IPS-15b (cell line): ENCODE measurements around the gene FGD1.
A peak's percentile ranks its signal among the peaks of the same experiment; 100 is the strongest.
"Not testable (repeated sequence)": the region's sequence is repeated elsewhere in the genome, so short reads cannot be mapped to it uniquely, and the experiment has no call there.

ENCODE experiments used
- H3K27me3 ChIP-seq: one replicate; pipeline ENCODE4 v1.6.1; 2013; ENCODE audit warnings: low read length; ENCODE audit not compliant: control insufficient read depth, insufficient read depth
- H3K36me3 ChIP-seq: one replicate; pipeline ENCODE4 v1.6.1; 2013; ENCODE audit warnings: low read length; ENCODE audit not compliant: control insufficient read depth, insufficient read depth
- H3K4me1 ChIP-seq: one replicate; pipeline ENCODE4 v1.6.1; 2013; ENCODE audit warnings: mild to moderate bottlenecking, low read length; ENCODE audit not compliant: control insufficient read depth, insufficient read depth
- H3K4me3 ChIP-seq: one replicate; pipeline ENCODE4 v1.5.1; 2013; ENCODE audit warnings: low read depth, low read length
- H3K9ac ChIP-seq: one replicate; pipeline ENCODE4 v1.6.1; 2013; ENCODE audit warnings: low read depth, mild to moderate bottlenecking, low read length
- H3K9me3 ChIP-seq: one replicate; pipeline ENCODE4 v1.6.1; 2013; ENCODE audit warnings: mild to moderate bottlenecking, low read length; ENCODE audit not compliant: control insufficient read depth, insufficient read depth

FGD1 gene

DNA sequence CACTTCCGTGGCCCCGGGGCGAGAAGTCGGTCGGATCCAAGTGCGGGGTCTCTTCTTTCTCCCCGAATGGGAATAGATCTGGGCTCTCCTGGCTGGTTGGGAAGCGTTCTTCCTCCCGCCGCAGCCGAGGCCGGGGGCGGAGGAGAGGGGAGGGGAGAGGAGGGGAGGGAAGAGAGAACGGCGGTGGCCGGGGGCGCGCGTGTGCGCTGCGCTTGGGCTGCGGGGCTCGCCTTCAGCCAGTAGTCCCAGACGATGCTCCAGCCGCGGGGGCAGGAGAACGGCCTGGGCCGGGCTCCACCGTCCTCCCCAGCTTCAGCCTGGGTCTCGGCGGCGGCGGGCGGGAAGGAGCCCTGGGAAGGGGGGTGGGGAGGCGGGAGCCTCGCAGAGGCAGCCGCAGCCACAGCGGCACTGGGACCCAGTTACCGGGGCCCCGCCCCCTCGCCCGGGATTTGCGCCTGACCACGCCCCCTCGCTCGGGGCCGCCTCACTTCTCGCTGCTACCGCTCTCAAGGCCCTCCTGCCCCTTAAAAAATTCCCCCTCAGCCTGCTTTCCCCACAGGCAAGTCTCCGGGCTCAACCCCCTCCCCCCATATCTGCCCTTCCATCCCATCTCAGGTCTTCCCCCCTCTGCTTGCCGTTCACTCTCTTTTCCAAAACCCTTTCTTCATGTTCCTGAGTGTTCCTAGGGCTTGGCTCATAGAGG, at the start of gene FGD1:
FGD1 (minus strand) TSS at position 421 of the 703 bp plus-strand sequence. CDS start 802 bp downstream, outside the sequence.
- H3K4me1 ChIP-seq: peaks cover 5% of the 10 kb centered on the region
- peak within 1 kb of the TSS; percentile 67 for H3K4me3 ChIP-seq
- H3K36me3 ChIP-seq: no peaks in the 10 kb centered on the region
- H3K9ac ChIP-seq: peak within 1 kb of the TSS; percentile 54
- no peaks in the 10 kb centered on the region for H3K9me3 ChIP-seq
- no peaks in the 10 kb centered on the region for H3K27me3 ChIP-seq

DNA sequence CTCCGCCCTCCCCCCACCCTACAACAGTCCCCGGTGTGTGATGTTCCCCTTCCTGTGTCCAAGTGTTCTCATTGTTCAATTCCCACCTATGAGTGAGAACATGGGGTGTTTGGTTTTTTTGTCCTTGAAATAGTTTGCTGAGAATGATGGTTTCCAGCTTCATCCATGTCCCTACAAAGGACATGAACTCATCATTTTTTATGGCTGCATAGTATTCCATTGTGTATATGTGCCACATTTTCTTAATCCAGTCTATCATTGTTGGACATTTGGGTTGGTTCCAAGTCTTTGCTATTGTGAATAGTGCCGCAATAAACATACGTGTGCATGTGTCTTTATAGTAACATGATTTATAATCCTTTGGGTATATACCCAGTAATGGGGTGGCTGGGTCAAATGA, 46.2 kb upstream of the FGD1 start:
- H3K4me1 ChIP-seq, H3K4me3 ChIP-seq, H3K9ac ChIP-seq, H3K9me3 ChIP-seq, H3K27me3 ChIP-seq: not testable (repeated sequence)
- H3K36me3 ChIP-seq: peaks cover 32% of the 10 kb centered on the region

DNA sequence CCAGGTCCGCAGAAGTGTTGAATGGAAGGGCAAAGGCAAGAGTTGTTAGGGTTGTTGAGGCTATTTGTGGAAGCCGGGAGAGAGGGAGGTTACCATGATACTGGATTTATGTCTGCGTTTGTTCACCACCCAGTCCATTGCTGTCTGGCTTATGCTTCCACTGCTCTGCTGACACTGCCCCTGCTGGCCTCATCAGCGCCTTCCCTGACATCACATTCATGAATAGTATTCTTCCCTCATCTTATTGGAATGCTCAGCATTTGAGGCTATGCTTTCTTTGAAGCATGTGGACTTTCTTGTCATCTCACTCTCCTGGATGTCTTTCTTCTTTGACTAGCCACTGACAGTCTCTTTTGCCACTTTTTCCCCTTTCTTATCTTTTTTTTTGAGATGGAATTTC, 44.3 kb upstream of the FGD1 start:
- H3K27me3 ChIP-seq: no peaks in the 10 kb centered on the region
- peaks cover 30% of the 10 kb centered on the region for H3K36me3 ChIP-seq
- H3K4me1 ChIP-seq: no peaks in the 10 kb centered on the region
- H3K4me3 ChIP-seq: no peak overlapping the region
- no peak overlapping the region for H3K9ac ChIP-seq
- peaks cover 4% of the 10 kb centered on the region for H3K9me3 ChIP-seq

DNA sequence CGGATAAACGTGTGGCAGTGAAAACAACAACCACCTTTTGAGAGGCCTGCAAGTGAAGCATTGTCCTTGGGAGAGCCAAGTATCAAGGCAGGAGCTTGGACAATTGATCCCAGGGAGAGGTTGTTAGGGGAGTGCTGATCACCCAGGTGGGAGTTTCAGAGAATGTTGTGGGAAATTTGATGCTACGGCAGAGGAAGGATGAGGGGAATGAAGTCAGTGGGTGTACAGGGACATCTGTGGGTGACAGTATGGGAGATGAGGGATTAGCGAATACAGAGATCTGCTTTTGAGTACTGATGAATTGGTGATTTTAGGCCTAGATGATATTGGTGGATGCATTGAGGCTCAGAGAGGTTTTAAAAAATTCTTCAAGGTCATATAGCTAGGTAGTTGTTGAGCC, 38.2 kb upstream of the FGD1 start:
- H3K27me3 ChIP-seq: no peaks in the 10 kb centered on the region
- H3K4me1 ChIP-seq: no peaks in the 10 kb centered on the region
- no peak overlapping the region for H3K4me3 ChIP-seq
- H3K9me3 ChIP-seq: peaks cover 4% of the 10 kb centered on the region
- no peak overlapping the region for H3K9ac ChIP-seq
- H3K36me3 ChIP-seq: peaks cover 16% of the 10 kb centered on the region

DNA sequence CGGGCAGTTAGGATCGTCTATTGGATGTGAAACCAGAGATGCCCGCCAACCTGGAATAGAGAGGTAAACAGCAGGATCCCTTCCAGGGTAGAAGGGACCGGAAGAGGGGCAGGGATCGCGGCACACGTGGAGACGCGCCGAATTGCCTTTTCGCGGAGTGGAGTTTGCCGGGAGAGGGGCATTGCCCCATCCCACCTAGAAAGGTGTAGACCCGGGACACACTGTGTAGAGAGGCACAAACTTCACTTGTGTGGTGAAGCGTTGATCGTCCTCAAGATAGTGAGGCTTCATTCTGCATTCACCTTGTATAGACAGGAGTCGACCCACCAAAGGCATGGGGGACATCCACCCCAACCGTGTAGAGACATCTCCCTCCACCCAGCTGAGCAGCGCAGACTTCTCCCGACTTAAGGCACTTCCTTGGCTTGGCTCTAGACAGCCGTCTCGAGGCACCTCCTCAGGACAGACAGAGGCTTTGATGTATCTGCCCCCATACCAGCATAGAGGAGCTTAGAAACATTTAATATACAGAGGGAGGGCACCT, 34.4 kb upstream of the FGD1 start:
- peak overlapping the region; percentile 88 for H3K9ac ChIP-seq
- peaks cover 14% of the 10 kb centered on the region for H3K36me3 ChIP-seq
- no peaks in the 10 kb centered on the region for H3K4me1 ChIP-seq
- no peaks in the 10 kb centered on the region for H3K9me3 ChIP-seq
- H3K4me3 ChIP-seq: peak overlapping the region; percentile 74
- no peaks in the 10 kb centered on the region for H3K27me3 ChIP-seq

DNA sequence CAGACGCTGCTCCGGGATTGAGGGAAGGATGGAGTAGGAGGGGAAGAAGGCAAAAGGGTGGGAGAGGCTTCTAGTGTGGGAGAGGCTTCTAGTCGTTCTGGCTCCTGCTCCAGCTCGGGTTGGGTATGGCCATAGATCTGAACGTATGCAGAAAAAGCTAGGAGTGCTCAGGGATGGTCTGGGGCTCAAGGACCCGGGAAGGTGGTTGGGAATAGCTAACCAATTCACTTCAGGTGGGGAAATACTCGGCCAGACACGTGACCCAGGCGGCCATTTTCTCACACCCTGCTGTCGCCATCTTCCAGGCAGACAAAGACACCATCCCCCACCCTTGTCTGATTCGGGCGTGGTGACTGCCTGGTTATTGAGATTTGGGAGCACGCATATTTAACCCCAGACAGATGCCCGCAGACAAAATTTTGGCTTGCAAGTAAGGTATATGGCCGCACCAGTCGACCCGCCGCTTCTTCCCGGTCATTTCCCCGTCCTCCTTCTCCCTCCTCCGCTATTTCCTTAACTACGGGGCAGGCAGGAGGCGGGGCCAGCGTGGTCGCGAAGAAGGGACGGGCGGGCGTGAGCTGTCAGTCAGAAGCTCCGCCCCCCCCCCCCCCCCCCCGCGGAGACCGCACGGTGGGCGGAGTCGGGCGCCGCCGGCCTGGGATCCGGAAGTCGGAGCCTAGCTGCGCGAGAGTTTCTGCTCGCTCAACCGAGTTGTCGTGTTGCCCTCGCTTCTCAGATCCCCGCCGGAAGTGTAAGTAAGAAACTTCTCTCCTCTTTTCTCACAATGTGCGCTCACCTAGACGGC, 33.7 kb upstream of the FGD1 start, which contains the start of gene GNL3L:
GNL3L (plus strand) TSS at position 668 of the 805 bp plus-strand sequence. CDS start 2,348 bp downstream, outside the sequence.
- H3K27me3 ChIP-seq: no peaks in the 10 kb centered on the region
- H3K4me1 ChIP-seq: no peaks in the 10 kb centered on the region
- H3K4me3 ChIP-seq: peak within 1 kb of the TSS; percentile 74
- H3K9me3 ChIP-seq: no peaks in the 10 kb centered on the region
- H3K9ac ChIP-seq: peak within 1 kb of the TSS; percentile 88
- H3K36me3 ChIP-seq: peaks cover 14% of the 10 kb centered on the region

DNA sequence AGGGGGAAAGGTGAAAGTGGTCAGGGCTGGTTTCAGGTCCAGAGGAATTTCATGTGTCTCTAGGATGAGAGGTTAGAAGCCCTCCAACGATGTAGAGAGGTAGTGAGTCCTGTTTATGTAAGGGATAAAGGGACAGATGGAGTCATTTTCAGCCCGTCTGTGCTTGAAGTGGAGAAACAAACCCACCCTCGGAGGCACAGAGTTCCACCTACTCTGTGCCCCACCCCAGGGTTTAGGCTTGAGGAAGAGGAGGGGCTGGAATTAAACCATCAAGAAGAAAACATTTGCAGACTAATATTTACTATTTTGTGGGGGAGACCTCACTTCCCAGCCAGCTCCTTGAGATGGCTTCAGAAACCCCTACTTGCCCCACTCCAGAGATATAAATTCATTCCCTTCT, 33.1 kb upstream of the FGD1 start:
- Histone ChIP-seq H3K4me3 (peak overlapping the region; percentile 63), H3K36me3 (peaks cover 14% of the 10 kb centered on the region), H3K27me3 (no peaks in the 10 kb centered on the region), H3K9ac (peak overlapping the region; percentile 60), H3K9me3 (no peaks in the 10 kb centered on the region), H3K4me1 (no peaks in the 10 kb centered on the region)

DNA sequence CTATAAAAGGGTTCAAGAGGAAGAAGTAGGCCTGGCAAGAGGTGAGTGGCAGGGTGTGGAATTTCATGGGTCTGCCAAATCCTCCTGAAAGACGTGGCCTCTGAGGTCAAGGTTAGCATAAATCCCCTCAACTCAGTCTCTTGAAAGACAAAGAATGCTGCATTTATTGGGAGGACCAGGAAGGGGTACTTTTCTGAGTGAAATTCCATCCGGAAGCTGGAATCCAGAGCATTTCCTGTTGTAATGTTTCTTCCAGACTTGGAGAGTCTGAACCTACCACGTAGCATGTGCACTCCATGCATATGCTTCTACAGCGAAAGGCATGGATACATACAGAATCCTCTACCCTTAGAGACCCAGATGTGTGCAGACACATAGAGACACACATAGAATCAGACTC, 13.4 kb upstream of the FGD1 start:
- no peaks in the 10 kb centered on the region for H3K27me3 ChIP-seq

DNA sequence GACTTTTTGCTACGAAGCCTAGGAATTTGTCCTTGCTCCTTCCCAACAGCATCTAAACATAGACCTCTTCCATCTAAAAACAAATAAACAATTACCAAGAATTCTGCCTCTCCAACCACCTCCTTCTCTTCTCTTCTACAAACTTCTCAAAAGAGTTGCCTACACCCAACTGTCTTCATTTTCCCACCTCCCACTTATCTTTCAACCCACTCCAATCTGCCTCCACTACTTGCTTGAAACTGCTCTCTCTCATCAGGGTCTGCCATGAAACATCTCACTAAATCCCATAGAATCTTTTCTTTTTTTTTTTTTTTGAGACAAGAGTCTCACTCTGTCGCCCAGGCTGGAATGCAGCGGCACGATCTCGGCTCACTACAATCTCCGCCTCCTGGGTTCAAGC, 902 bp upstream of the FGD1 start:
- Histone ChIP-seq H3K4me3 (no peak overlapping the region), H3K4me1 (peaks cover 5% of the 10 kb centered on the region), H3K9me3 (no peaks in the 10 kb centered on the region), H3K27me3 (no peaks in the 10 kb centered on the region), H3K36me3 (no peaks in the 10 kb centered on the region), H3K9ac (no peak overlapping the region)

More for the DNA sequence above, 13.4 kb upstream of the FGD1 start:
- Histone ChIP-seq H3K4me1 (no peaks in the 10 kb centered on the region), H3K9me3 (no peaks in the 10 kb centered on the region), H3K36me3 (no peaks in the 10 kb centered on the region), H3K9ac (no peak overlapping the region), H3K4me3 (no peak overlapping the region)

DNA sequence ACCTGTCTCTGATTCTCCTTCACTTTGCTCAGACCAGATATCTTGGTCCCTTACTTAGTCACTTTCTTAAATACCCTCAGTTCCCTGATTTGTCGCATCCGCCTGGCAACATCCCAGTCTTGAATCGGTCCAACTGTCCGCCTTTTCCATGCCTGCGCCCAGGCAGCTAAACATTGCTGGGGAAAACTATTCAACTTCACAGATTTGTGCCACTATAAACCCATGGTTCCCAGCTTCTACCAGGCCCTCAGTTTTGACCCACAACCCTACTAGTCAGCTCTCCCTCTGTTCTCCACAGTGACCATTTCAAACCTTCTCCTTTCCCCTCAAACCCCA, 451 bp upstream of the FGD1 start:
- H3K4me3 ChIP-seq: peak overlapping the region; percentile 27

DNA sequence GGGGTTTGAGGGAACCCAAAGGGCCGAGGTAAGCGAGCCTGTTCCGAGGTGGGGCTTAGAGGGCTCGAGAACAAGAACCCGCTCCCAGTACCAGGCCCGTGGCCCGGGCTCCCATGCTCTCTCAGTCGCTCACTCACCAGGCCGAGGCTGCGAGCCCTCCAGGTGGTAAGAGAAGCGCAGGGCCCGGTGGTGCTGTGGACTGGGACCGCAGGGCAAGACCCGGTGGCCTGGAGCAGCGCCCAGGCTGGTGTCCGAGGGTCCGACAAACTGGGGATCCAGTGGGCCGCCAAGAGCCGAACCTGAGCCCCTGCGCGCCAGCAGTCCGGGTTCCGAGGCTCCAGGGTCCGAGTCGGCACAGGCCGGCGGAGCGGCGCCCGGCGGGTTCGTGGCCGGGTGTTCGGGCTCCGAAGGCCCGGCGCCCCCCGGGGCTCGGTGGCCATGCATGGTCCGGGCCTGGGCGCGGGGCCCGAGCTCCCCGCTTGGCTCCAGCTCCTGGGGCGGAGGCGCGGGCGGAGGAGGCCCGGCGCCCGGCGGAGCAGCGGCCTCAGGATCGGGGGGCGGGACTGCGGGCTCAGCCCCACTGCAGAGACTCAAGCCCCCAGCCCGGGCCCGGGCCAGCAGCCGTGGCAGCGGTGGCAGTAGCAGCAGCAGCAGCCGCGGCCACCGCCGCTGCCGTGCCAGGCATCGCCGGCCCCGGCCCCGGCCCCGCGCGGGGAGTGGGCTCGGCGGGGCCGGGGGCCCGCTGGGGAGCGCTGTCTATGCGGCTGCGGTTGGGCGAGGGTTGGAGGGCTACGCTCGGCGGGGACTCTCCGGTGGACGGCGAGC, 833 bp downstream of the FGD1 start:
- H3K27me3 ChIP-seq: no peaks in the 10 kb centered on the region
- peak overlapping the region; percentile 67 for H3K4me3 ChIP-seq
- H3K4me1 ChIP-seq: peaks cover 5% of the 10 kb centered on the region
- peak overlapping the region; percentile 54 for H3K9ac ChIP-seq
- H3K36me3 ChIP-seq: no peaks in the 10 kb centered on the region
- H3K9me3 ChIP-seq: no peaks in the 10 kb centered on the region

More for the DNA sequence above, 451 bp upstream of the FGD1 start:
- Histone ChIP-seq H3K4me1 (peaks cover 5% of the 10 kb centered on the region), H3K27me3 (no peaks in the 10 kb centered on the region), H3K36me3 (no peaks in the 10 kb centered on the region), H3K9me3 (no peaks in the 10 kb centered on the region), H3K9ac (no peak overlapping the region)
